T-helper 1 cell treated with Interleukin-12 subunit alpha and Interleukin-12 subunit beta and Interleukin-4 antibody, amounts not matched to agents 30 ng/mL and 1 ng/mL, for 36 hours (primary cell): ENCODE measurements around the gene PRR33. TPM values are rescaled to one million over a fixed set of nuclear protein-coding genes. Genes with fewer than 3 reads are reported as not detected.

Experiments
- intact Hi-C: fragments of 100-400 bp; cut with micrococcal nuclease; formaldehyde crosslinking; loops from one replicate; pipeline ENCODE4 v1.15.1; 2024
- total RNA-seq: library from RNA; stranded (reverse); gene quantifications from 2 replicates; pipeline ENCODE4 v1.2.3, GENCODE V29; 2022

The PRR33 gene
- total RNA-seq, 1 donor from 2014 or later: not detected

GRCh38 chr11:1917523-1918435, 26.1 kb upstream of the PRR33 start:
- intact Hi-C loops: loop anchor here (2.0 to 5.0 kb wide), 3 partner anchors 35 to 79 kb away; partner anchors contain the start of genes LSP1 and TNNI2

DNA sequence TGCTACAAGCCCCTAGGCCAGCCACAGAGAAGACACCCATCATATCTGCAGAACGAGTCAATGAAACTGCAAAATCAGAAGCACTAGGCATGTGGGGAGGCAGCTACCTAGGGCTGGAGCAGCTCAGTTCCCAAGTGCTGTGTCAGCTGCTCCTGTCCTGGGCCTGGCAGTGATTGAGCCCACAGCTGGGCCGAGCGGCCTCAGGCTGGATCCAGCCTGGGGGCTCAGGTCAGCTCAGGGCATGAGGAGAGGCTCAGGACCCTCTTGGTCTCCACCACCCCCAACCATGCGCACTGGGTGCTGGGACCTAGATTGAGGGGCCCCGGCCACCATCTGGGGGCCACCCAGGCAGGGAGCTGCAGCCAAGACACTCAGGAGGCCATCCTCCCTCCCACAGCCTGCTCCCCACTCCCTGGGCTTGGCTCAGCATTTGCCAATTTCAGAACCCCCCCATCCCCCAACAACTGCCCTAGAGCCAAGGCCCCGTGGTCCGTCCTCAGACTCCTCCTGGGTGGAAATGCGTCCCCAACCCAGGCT, 25.4 kb upstream of the PRR33 start:
- intact Hi-C loops: loop anchor here (5.0 kb wide), 2 partner anchors 35 to 65 kb away; partner anchors contain the start of gene LSP1

- intact Hi-C loops: loop anchor here (5.0 kb wide), 2 partner anchors 34 to 64 kb away; partner anchors contain the start of gene LSP1
Observed at GRCh38 chr11:1916132-1916985, 24.7 kb upstream of the PRR33 start.

DNA sequence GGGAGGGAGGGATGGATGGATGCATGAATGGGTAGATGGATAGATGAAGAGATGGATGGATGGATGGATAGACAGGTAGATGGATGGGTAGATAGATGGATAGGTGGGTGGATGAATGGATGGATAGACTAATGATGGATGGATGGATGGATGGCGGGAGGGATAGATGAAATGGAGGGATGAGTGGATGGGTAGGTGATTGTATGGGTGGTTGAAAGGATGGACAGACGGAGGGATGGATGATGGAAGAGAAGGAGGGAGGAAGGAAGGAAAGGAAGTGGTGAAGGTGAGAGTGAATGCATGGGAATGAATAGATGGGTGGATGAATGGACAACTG, 24.1 kb upstream of the PRR33 start:
- intact Hi-C loops: loop anchor here (1.0 to 5.0 kb wide), 3 partner anchors 23 to 63 kb away; partner anchors contain the start of gene LSP1

GRCh38 chr11:1913271-1914060, 21.8 kb upstream of the PRR33 start:
- intact Hi-C loops: loop anchor here (2.0 kb wide), 1 partner anchor 21 kb away; no protein-coding TSS in a partner anchor

- intact Hi-C loops: loop anchor here (2.0 kb wide), 1 partner anchor 22 kb away; no protein-coding TSS in a partner anchor
Observed at GRCh38 chr11:1912289-1912878, 20.7 kb upstream of the PRR33 start.

DNA sequence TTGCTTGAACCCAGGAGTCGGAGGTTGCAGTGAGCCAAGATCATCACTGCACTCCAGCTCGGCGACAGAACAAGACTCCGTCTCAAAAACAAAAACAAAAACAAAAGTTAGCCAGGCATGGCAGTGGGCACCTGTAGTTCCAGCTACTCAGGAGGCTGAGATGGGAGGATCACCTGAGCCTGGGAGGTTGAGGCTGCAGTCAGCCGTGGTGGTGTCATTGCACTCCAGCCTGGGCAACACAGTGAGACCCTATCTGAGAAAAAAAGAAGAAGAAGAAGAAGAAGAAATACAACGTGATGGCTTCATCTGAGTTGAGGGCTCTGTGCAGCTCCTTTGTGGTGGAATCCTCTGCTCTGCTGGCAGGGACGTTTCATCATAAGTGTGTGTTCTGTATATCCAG, 17.8 kb upstream of the PRR33 start:
- intact Hi-C loops: no loop called here

- intact Hi-C loops: no loop called here
Observed at GRCh38 chr11:1908618-1909017, 16.9 kb upstream of the PRR33 start.

- intact Hi-C loops: no loop called here
Observed at GRCh38 chr11:1906611-1907423, 15.1 kb upstream of the PRR33 start.

DNA sequence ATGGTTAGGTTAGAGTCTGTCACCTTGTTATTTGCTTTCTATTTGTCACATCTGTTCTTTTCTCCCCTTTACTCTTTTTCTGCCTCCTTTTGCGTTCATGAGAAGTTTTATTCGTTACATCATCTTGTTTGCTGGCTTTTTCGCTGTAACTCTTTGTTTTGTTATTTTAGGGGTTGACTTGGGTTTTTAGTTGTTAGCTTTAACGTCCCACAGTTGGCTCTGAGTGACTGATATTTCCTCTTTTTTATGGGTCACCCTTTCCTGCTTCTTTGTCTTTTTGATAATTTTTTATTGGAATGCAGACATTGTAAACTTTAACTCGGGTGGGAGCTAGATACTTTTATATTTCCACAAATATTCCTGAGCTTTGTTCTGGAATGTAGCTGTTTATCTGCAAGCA, 14.5 kb upstream of the PRR33 start:
- intact Hi-C loops: no loop called here

GRCh38 chr11:1899686-1900085, 8.0 kb upstream of the PRR33 start:
- intact Hi-C loops: no loop called here

DNA sequence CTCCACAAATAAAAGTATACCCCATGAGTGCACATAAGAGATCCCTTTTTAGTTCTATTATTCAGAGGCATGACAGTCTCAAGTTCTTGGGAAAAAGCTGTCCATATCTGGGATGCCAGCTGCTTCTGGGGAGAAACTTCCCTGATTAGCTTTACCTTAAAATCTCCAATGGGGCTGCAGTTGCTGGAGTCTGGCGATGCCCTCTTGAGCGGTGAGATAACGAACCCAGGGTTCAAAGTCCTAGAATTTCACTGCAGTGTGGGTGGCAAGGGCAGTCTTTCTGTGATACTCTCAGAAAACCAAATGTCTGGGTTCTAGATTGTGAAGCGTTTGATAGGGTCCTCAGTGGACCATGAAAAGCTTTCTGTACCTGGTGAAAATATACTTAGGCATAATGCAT, 7.4 kb upstream of the PRR33 start:
- intact Hi-C loops: no loop called here

- intact Hi-C loops: no loop called here
Observed at GRCh38 chr11:1896923-1897322, 5.2 kb upstream of the PRR33 start.

GRCh38 chr11:1896468-1896867, 4.8 kb upstream of the PRR33 start:
- intact Hi-C loops: no loop called here

DNA sequence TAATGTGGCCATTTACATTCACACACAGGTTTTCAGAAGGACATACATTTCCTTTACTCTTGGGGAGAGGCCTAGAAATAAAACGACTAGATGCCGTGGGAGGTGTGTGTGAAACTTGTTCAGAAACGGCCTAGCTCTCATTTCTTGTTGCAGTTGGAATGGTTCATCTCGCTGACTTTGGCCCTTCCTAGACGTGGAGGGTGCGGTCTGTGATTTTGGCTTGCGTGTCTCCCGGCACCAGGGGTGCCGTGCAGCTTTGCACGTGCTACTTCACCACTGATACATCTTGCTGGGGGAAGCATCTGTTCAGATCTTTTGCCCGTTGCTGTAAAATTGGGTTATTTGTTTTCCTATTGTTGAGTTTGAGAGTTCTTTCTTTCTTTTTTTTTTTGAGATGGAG, 3.1 kb upstream of the PRR33 start:
- intact Hi-C loops: no loop called here

GRCh38 chr11:1893581-1894359, 2.1 kb upstream of the PRR33 start:
- intact Hi-C loops: no loop called here

DNA sequence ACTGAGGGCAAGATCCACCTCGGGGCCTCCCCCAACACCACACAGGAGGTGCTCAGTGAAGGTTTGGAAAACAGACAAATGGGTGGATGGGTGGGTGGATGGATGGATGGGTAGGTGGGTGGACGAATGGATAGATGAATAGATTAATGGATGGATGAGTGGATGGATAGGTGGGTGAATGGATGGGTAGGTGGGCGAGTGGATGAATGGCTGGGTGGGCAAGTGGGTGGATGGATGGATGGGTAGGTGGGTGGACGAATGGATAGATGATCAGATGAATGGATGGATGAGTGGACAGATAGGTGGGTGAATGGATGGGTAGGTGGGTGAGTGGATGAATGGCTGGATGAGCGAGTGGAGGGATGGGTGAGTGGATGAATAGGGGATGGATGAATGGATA, 863 bp upstream of the PRR33 start:
- intact Hi-C loops: no loop called here

- intact Hi-C loops: no loop called here
Observed at GRCh38 chr11:1892116-1892515, 421 bp upstream of the PRR33 start.
